Thyroid gland (tissue), 4 donors: ENCODE measurements around the gene OPN4. TPM values are rescaled to one million over a fixed set of nuclear protein-coding genes. Genes with fewer than 3 reads are reported as not detected.

Experiments
- DNase-seq, 2 donors: peaks; one replicate each; pipeline ENCODE4 v3.0.0-alpha.2; 2019
- H3K27ac ChIP-seq, 3 donors: fragments of 200-600 bp; sonication (generic); 1 replicate in 2 of 3; 2 replicates in 1 of 3; pipeline ENCODE4 v1.5.1; 2016 to 2019; ENCODE audit warnings: mild to moderate bottlenecking in 1 of 3, moderate library complexity in 1 of 3
- H3K27me3 ChIP-seq: fragments of 200-600 bp; sonication (generic); one replicate; pipeline ENCODE4 v1.5.1; 2019
- H3K36me3 ChIP-seq, 2 donors: fragments of 200-600 bp; sonication (generic); one replicate each; pipeline ENCODE4 v1.5.1; 2016 to 2019
- H3K4me1 ChIP-seq, 2 donors: fragments of 200-600 bp; sonication (generic); one replicate each; pipeline ENCODE4 v1.5.1; 2017 to 2019
- H3K4me3 ChIP-seq, 3 donors: fragments of 200-600 bp; sonication (generic); replicated peaks in 1 of 3; 1 replicate in 2 of 3; 2 replicates in 1 of 3; pipeline ENCODE4 v1.5.1; 2016; ENCODE audit warnings: mild to moderate bottlenecking in 1 of 3
- H3K9me3 ChIP-seq: fragments of 200-600 bp; sonication (generic); one replicate; pipeline ENCODE4 v1.5.1; 2017
- POLR2A ChIP-seq, 2 donors: fragments of 450-650 bp; IDR thresholded peaks; one replicate each; pipeline ENCODE4 v1.6.1; 2017; ENCODE audit warnings: antibody characterized with exemption in 2 of 2, mild to moderate bottlenecking in 2 of 2, moderate library complexity in 1 of 2
- WGBS, 2 donors: methylation state at CpG; one replicate each; pipeline ENCODE4 v1.1.5; 2017; 5-methylcytosine and 5-hydroxymethylcytosine counted together
- intact Hi-C: fragments of 100-400 bp; cut with DNase I; formaldehyde crosslinking; loops from one replicate; pipeline ENCODE4 v1.15.1; 2023
- total RNA-seq, 4 donors: library from RNA; depleted of rRNA; stranded (reverse); fragments of >200 nt; gene quantifications; one replicate each; pipeline ENCODE4 v1.2.3, GENCODE V29; 2016
- TF ChIP-seq, protein P1 (sequence below), 6 experiments: fragments of 200-600 bp in 3 of 6; fragments of 450-650 bp in 3 of 6; sonication (generic) in 3 of 6; IDR thresholded peaks; one replicate each; pipeline ENCODE4 v1.5.1; 2016 to 2019; ENCODE audit warnings: antibody characterized with exemption in 6 of 6, mild to moderate bottlenecking in 2 of 6, inconsistent platforms in 1 of 6, moderate library complexity in 1 of 6

The OPN4 gene
- total RNA-seq, 4 donors from 2014 or later, result 0.24 TPM; not detected in 3

DNA sequence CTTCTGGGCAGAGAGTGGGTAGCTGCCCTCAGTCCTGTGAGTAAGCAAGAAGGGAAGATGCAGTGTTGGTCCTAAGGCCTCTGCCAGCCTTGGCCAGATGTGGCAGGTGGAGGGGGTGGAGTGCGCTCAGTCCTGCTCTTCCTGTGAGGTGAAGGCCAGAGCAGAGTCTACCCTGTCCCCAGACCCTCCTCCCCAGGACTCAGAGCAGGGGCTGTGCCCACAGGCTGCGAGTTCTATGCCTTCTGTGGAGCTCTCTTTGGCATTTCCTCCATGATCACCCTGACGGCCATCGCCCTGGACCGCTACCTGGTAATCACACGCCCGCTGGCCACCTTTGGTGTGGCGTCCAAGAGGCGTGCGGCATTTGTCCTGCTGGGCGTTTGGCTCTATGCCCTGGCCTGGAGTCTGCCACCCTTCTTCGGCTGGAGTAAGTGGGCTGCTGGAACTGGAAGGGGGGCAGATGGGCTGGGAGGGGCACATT, 4.0 kb downstream of the OPN4 start:
- no peaks in the 10 kb centered on the region for H3K27me3 ChIP-seq
- peak in 1 of 2 donors; percentile 1 for DNase-seq
- intact Hi-C loops, result no loop called here
- H3K4me3 ChIP-seq, result no peak overlapping the region
- no peaks in the 10 kb centered on the region for H3K4me1 ChIP-seq
- H3K27ac ChIP-seq, result no peak overlapping the region
- H3K9me3 ChIP-seq, result no peaks in the 10 kb centered on the region
- H3K36me3 ChIP-seq, result no peaks in the 10 kb centered on the region
- 83 to 97% methylated on average over 9 to 12 of the region's 12 CpGs for WGBS, 2 donors
- TF ChIP-seq, protein P1, sequence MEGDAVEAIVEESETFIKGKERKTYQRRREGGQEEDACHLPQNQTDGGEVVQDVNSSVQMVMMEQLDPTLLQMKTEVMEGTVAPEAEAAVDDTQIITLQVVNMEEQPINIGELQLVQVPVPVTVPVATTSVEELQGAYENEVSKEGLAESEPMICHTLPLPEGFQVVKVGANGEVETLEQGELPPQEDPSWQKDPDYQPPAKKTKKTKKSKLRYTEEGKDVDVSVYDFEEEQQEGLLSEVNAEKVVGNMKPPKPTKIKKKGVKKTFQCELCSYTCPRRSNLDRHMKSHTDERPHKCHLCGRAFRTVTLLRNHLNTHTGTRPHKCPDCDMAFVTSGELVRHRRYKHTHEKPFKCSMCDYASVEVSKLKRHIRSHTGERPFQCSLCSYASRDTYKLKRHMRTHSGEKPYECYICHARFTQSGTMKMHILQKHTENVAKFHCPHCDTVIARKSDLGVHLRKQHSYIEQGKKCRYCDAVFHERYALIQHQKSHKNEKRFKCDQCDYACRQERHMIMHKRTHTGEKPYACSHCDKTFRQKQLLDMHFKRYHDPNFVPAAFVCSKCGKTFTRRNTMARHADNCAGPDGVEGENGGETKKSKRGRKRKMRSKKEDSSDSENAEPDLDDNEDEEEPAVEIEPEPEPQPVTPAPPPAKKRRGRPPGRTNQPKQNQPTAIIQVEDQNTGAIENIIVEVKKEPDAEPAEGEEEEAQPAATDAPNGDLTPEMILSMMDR (IDR thresholded peaks at IDR 0.05), result no peak
- TF ChIP-seq POLR2A (IDR thresholded peaks at IDR 0.05), result no peak

DNA sequence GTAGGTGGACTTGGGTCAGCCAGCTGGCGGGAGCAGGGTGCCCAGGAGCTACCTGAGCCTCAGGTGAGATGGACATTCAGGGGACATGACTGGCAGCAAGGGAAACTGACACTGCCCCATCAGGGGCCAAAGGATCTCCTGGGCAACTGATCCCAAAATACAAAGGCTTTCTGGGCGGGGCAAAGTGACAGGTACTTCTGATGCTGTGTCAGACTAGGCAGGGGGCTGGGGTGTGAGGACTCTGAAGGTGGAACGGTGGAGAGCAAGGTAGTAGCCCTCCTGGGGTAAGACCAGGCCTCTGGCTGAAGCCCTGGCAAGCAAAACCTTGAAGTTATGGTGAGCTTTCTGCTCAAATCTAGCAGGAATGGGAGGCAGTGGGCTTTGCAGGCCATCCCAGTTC, 4.4 kb downstream of the OPN4 start:
- H3K9me3 ChIP-seq, result no peaks in the 10 kb centered on the region
- no peaks in the 10 kb centered on the region for H3K36me3 ChIP-seq
- TF ChIP-seq POLR2A (IDR thresholded peaks at IDR 0.05), result no peak
- TF ChIP-seq, protein P1 (IDR thresholded peaks at IDR 0.05), result no peak
- no peak overlapping the region for H3K27ac ChIP-seq
- DNase-seq, result no peak
- H3K4me1 ChIP-seq, result no peaks in the 10 kb centered on the region
- 90 to 92% methylated on average over 3 of the region's 3 CpGs for WGBS, 2 donors
- H3K4me3 ChIP-seq, result no peak overlapping the region
- intact Hi-C loops, result no loop called here
- no peaks in the 10 kb centered on the region for H3K27me3 ChIP-seq

DNA sequence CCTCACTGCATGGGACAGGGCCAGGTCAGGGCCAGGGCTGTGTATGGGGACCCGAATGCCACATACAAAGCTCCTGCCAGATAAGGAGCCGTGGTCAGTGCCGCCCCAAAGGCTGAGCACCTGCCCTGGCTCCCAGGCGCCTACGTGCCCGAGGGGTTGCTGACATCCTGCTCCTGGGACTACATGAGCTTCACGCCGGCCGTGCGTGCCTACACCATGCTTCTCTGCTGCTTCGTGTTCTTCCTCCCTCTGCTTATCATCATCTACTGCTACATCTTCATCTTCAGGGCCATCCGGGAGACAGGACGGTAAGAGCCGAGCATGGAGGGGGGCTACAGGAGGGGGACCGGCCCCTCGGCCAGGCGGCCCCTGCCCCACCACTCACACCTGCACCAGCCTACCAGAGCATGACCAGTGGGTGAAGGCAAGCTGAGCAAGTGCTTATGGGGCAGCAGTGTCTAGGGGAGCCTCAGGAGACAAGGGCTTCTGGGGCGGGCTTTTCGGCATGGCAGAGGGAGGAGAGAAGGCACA, 4.9 kb downstream of the OPN4 start:
- TF ChIP-seq POLR2A (IDR thresholded peaks at IDR 0.05), result no peak
- TF ChIP-seq, protein P1 (IDR thresholded peaks at IDR 0.05), result no peak
- Histone ChIP-seq H3K36me3 (no peaks in the 10 kb centered on the region), H3K4me3 (no peak overlapping the region), H3K9me3 (no peaks in the 10 kb centered on the region), H3K27me3 (no peaks in the 10 kb centered on the region), H3K4me1 (no peaks in the 10 kb centered on the region), H3K27ac (no peak overlapping the region)
- DNase-seq, result no peak
- 84 to 86% methylated on average over 18 to 19 of the region's 19 CpGs for WGBS, 2 donors
- intact Hi-C loops, result no loop called here

DNA sequence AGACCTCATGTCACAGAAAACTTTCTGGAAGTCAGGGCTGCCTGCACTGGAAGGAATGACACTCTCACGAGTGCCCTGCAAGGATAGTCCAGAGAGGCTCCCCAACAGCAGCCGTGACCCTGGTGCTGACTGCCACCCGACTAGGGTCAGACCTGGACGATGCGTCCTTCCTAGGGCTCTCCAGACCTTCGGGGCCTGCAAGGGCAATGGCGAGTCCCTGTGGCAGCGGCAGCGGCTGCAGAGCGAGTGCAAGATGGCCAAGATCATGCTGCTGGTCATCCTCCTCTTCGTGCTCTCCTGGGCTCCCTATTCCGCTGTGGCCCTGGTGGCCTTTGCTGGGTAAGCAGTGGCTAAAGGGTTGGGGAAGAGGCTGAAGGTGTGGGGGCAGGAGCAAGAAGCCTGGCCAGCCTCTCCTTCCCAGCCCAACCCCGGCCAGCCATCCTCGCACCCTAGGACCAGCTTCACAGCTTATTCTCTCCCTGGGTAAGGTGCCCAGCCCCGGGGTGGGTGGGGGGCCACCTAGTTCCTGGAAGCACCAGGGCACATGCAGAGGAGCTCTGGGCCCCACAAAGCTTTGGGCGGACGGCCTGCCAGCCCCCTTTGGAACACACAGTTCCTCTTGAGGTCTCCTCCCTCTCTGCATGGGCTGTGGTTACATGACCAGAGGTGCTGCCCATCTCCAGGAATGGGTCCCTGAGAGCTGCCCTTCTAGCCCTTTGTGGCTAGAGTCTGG, 5.5 kb downstream of the OPN4 start:
- TF ChIP-seq, protein P1 (IDR thresholded peaks at IDR 0.05), result no peak
- TF ChIP-seq POLR2A (IDR thresholded peaks at IDR 0.05), result no peak

More for the DNA sequence above, 5.5 kb downstream of the OPN4 start:
- Histone ChIP-seq H3K27ac (no peak overlapping the region), H3K4me3 (no peak overlapping the region), H3K36me3 (no peaks in the 10 kb centered on the region), H3K27me3 (no peaks in the 10 kb centered on the region), H3K4me1 (no peaks in the 10 kb centered on the region), H3K9me3 (no peaks in the 10 kb centered on the region)
- no peak for DNase-seq
- 93 to 97% methylated on average over 9 to 17 of the region's 17 CpGs for WGBS, 2 donors
- intact Hi-C loops, result no loop called here
